HG02798 (cell line): ENCODE data around the gene NELFCD.
A peak's percentile ranks its signal among the peaks of the same experiment; 100 is the strongest.
"Not testable (repeated sequence)": the region's sequence is repeated elsewhere in the genome, so short reads cannot be mapped to it uniquely, and the experiment has no call there.

Source experiments
- ATAC-seq: cut with Tn5 transposase; IDR thresholded peaks from one replicate; pipeline ENCODE4 v1.9.1; 2021; ENCODE audit warnings: mild to moderate bottlenecking; ENCODE audit not compliant: unreplicated experiment, poor library complexity

Gene NELFCD

GRCh38 chr20:58980711-58981627, at the start of gene NELFCD:
Gene NELFCD, plus strand, starts transcription at chr20:58981256. Its CDS starts 54 bp downstream, at chr20:58981310.
- ATAC-seq = peak; percentile 89

- no peak for ATAC-seq
These were observed 48.9 kb upstream of the NELFCD start for GRCh38 chr20:58932170-58932569.

GRCh38 chr20:58938078-58938477, 43.0 kb upstream of the NELFCD start:
- ATAC-seq = no peak

- ATAC-seq = no peak
These were observed 42.5 kb upstream of the NELFCD start for GRCh38 chr20:58938541-58938940.

- no peak for ATAC-seq
These were observed 39.6 kb upstream of the NELFCD start for GRCh38 chr20:58941471-58941870.

GRCh38 chr20:58942549-58942948, 38.5 kb upstream of the NELFCD start:
- ATAC-seq = no peak

GRCh38 chr20:58944610-58945009, 36.4 kb upstream of the NELFCD start:
- ATAC-seq = no peak

GRCh38 chr20:58945965-58946631, 35.0 kb upstream of the NELFCD start:
- no peak for ATAC-seq

GRCh38 chr20:58947797-58948388, 33.2 kb upstream of the NELFCD start:
- not testable (repeated sequence) for ATAC-seq

- ATAC-seq = no peak
These were observed 30.5 kb upstream of the NELFCD start for GRCh38 chr20:58950603-58951002.

- ATAC-seq = no peak
These were observed 28.0 kb upstream of the NELFCD start for GRCh38 chr20:58953050-58953449.

- no peak for ATAC-seq
These were observed 25.0 kb upstream of the NELFCD start for GRCh38 chr20:58956078-58956477.

GRCh38 chr20:58959652-58960051, 21.4 kb upstream of the NELFCD start:
- ATAC-seq = no peak

GRCh38 chr20:58963060-58963584, 17.9 kb upstream of the NELFCD start:
- no peak for ATAC-seq

GRCh38 chr20:58963922-58964321, 17.1 kb upstream of the NELFCD start:
- ATAC-seq = not testable (repeated sequence)

- no peak for ATAC-seq
These were observed 15.6 kb upstream of the NELFCD start for GRCh38 chr20:58965270-58966064.

- no peak for ATAC-seq
These were observed 13.2 kb upstream of the NELFCD start for GRCh38 chr20:58967652-58968429.

GRCh38 chr20:58969439-58969838, 11.6 kb upstream of the NELFCD start:
- ATAC-seq = no peak

- ATAC-seq = peak; percentile 60
These were observed 10.9 kb upstream of the NELFCD start for GRCh38 chr20:58970146-58970545.
